ENCODE results near the gene EPB42.
A peak's percentile ranks its signal among the peaks of the same experiment; 100 is the strongest.
"Not testable (repeated sequence)": the region's sequence is repeated elsewhere in the genome, so short reads cannot be mapped to it uniquely, and the experiment has no call there.

Gene EPB42

DNA sequence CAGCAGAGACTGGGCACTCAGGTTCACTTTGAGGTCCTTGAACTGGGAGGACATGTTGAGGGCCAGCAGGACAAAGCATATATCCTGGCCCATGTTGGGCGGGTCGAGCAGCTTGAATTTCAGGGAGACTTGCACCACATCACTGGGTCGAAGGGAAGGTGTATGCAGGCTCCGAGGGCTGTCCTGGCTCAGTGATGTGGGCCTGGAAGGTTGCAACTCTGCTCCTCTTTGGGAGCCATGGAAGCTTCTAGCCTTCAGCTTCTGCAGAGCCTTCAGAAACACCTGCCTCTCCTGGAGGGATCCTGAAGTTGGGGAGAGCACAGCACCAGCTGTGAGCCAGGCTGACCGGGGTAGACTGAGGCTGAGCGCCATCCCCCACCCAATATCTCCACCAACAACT lies 14.7 kb upstream of the EPB42 start:
- DNase-seq (ENCODE audit: low spot score), result no peak
- TF ChIP-seq CTCF (IDR thresholded peaks at IDR 0.05), result no peak
- no peak overlapping the region for H3K27ac ChIP-seq

GRCh38 chr15:43232289-43232874 lies 11.6 kb upstream of the EPB42 start:
- H3K4me3 ChIP-seq, result no peak overlapping the region
- DNase-seq (ENCODE audit: low spot score), result no peak
- no peak overlapping the region for H3K27ac ChIP-seq
- no peak for TF ChIP-seq CTCF (IDR thresholded peaks at IDR 0.05)

More for the DNA sequence above, 14.7 kb upstream of the EPB42 start:
- H3K4me3 ChIP-seq, result no peak overlapping the region

DNA sequence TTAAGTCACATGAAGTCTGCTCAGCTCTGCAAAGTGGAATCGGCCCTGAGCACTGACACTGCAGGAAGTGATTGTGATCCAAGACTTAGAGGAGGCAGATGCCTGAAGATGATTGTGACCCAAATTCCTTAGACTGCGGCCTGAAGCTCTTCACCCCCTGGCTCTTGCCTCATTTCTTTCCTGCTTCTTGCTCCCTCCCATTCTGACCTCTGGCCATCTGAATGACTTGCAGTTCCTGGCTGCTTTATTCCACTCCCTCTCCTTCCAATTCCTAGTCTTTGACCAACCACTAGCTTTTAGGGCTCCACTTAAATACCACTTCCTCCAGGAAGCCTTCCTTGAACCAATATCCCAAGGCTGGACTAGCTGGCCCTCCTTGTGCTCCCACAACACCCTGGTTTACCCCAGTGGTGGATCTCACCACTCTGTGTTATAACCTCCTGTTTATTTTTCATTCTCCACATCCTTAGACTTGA lies 9.9 kb upstream of the EPB42 start:
- Histone ChIP-seq H3K27ac (peak overlapping the region in 1 of 2 donors; percentile 74), H3K4me3 (no peak overlapping the region)
- no peak for DNase-seq (ENCODE audit: low spot score)
- TF ChIP-seq CTCF (IDR thresholded peaks at IDR 0.05), result no peak

- peak overlapping the region in 1 of 2 donors; percentile 58 for H3K27ac ChIP-seq
- DNase-seq (ENCODE audit: low spot score), result no peak
- no peak overlapping the region for H3K4me3 ChIP-seq
- TF ChIP-seq CTCF (IDR thresholded peaks at IDR 0.05), result no peak
These were observed 9.2 kb upstream of the EPB42 start for GRCh38 chr15:43229977-43230376.

DNA sequence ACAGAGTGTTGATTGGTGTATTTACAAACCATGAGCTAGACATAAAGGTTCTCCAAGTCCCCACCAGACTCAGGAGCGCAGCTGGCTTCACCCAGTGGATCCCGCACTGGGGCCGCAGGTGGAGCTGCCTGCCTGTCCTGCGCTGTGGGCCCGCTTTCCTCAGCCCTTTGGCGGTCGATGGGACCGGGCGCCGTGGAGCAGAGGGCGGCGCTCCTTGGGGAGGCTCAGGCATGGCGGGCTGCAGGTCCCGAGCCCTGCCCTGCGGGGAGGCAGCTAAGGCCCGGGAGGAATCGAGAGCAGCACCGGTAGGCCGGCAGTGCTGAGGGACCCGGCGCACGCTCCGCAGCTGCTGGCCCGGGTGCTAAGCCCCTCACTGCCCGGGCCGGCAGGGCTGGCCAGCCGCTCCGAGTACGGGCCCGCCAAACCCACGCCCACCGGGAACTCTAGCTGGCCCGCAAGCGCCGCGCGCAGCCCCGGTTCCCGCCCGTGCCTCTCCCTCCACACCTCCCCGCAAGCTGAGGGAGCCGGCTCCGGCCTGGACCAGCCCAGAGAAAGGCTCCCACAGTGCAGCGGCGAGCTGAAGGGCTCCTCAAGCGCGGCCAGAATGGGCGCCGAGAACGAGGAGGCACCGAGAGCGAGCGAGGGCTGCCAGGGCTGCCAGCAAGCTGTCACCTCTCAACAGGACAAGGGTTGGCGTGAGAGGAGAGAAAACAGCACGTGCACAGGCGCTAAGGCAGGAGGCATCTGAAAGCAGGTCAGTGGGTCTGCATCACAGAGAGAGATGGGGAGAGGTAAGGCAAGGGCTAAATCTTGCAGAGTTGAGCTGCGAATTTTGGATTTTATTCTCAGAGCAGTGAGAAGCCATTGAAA lies 5.9 kb upstream of the EPB42 start:
- no peak overlapping the region for H3K4me3 ChIP-seq
- TF ChIP-seq CTCF (IDR thresholded peaks at IDR 0.05), result no peak
- DNase-seq (ENCODE audit: low spot score), result no peak
- H3K27ac ChIP-seq, result no peak overlapping the region

DNA sequence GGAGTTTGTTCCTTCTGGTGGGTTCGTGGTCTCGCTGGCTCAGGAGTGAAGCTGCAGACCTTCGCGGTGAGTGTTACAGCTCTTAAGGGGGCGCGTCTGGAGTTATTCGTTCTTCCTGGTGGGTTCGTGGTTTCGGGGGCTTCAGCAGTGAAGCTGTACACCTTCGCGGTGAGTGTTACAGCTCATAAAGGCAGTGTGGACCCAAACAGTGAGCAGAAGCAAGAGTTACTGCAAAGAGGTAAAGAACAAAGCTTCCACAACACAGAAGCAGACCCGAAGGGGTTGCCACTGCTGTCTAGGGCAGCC lies 5.1 kb upstream of the EPB42 start:
- DNase-seq (ENCODE audit: low spot score); H3K27ac ChIP-seq; H3K4me3 ChIP-seq: not testable (repeated sequence)

- no peak for DNase-seq (ENCODE audit: low spot score)
- H3K4me3 ChIP-seq, result no peak overlapping the region
- TF ChIP-seq CTCF (IDR thresholded peaks at IDR 0.05), result peak; percentile 44
- no peak overlapping the region for H3K27ac ChIP-seq
These were observed 4.6 kb upstream of the EPB42 start for GRCh38 chr15:43225201-43225949.

Data from coronary artery (tissue), 2 donors.